HuH-7.5 (cell line): Measurements from ENCODE around the gene TRAPPC12.
"Not testable (repeated sequence)": the region's sequence is repeated elsewhere in the genome, so short reads cannot be mapped to it uniquely, and the experiment has no call there.

ENCODE experiments used
- DNase-seq: peaks from one replicate; pipeline ENCODE4 v3.0.0; 2011; ENCODE audit warnings: low spot score

TRAPPC12 gene

GRCh38 chr2:3487432-3487831 lies 107.9 kb downstream of the TRAPPC12 start:
- no peak for DNase-seq

GRCh38 chr2:3488061-3488531 lies 108.6 kb downstream of the TRAPPC12 start:
- no peak for DNase-seq

- no peak for DNase-seq
Observed at GRCh38 chr2:3488855-3489763, 109.6 kb downstream of the TRAPPC12 start.

DNA sequence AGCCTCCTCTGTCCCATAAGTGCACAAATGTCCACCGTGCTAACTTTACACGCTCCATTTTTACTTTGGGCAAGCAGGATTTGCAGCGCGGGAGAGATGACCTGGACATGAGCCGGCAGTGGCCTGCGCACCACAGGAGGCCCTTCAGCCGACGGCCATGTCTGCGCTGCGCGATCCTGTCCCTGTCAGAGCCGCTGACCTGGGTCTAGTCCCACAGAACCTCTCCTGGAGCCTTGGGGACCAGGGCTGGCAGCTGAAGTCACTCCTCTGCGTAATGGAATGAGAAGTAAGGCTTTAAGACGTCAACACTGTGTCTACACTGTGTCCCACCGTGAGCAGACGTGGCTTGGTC lies 110.2 kb downstream of the TRAPPC12 start:
- no peak for DNase-seq

DNA sequence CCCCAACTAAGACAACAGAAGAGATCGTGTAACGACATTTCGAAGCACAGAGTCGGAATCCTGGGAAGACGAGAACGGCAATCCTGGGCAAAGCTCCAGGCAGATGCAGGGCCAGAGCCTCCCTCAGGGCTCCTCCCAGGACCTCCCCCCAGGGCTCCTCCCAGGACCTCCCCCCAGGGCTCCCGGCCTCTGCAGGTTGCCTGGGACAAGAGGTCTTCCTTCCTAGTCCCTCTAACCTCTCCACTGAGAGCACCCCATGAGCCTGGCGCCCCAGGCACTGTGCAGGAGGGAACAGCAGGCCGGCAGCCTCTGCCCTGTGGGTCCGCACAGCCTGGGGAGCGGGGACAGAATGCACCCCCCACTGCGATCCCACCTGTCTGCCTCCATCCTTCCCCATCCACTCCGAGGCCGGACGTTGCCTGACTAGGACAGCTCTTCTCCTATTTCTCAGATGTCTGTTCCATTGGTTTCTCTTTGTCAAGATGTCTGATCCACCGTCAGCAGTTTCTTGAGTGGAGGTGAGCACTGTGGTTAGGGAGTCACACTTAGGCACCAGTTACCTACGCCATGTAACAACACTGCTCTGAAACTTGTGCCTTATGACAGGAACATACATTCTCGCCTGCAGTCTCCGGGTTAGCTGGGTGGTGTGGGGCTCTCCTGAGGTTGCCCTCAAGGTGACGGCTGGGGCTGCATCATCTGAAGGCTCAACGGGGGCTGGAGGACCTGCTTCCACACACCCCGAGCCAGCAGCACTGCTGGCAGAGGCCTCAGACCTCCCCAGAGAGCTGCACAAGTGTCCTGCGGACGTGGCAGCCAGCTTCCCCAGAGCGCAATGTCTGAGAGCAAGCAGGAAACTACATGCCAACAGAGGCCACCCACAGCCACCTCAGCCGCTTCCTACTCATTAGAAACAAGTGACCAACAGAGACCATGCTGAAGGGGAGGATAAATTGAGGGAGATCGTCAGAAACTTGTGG lies 111.0 kb downstream of the TRAPPC12 start:
- DNase-seq: no peak

- DNase-seq: no peak
Observed at GRCh38 chr2:3491306-3491705, 111.8 kb downstream of the TRAPPC12 start.

- no peak for DNase-seq
Observed at GRCh38 chr2:3491716-3492474, 112.4 kb downstream of the TRAPPC12 start.

DNA sequence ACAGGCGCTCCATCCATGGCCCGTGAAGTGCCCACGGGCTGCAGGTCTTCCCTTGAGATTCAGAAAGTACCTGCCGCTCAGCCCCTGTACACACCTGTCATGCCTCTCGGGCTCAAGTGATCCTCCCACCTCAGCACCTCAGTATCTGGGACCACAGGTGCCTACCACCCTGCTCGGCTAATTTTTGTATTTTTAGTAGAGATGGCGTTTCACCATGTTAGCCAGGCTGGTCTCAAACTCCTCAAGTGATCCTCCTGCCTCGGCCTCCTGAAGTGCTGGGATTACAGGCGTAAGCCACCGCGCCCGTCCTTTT lies 112.9 kb downstream of the TRAPPC12 start:
- not testable (repeated sequence) for DNase-seq

GRCh38 chr2:3492951-3493614 lies 113.6 kb downstream of the TRAPPC12 start:
- no peak for DNase-seq

DNA sequence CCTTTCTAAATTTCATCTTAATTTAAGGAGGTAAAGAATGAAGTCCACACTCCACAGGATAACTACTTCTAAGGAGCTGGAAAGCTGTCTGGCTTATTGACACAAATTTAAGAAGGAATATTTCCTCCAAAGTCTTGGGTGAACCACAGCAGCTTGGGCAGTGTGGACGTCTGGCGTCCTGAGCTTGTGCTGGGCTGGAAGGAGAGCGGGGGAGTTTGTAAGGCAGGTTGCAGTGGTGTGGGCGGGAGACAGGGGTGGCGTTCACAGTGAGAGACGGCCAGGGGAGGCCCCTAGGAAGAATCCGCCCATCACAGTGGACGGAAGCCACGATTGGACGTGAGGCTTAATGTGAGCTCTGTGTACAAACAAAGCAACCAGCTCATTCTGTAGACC lies 114.1 kb downstream of the TRAPPC12 start:
- no peak for DNase-seq

GRCh38 chr2:3494984-3495666 lies 115.6 kb downstream of the TRAPPC12 start:
- no peak for DNase-seq

- not testable (repeated sequence) for DNase-seq
Observed at GRCh38 chr2:3496708-3497080, 117.2 kb downstream of the TRAPPC12 start.

DNA sequence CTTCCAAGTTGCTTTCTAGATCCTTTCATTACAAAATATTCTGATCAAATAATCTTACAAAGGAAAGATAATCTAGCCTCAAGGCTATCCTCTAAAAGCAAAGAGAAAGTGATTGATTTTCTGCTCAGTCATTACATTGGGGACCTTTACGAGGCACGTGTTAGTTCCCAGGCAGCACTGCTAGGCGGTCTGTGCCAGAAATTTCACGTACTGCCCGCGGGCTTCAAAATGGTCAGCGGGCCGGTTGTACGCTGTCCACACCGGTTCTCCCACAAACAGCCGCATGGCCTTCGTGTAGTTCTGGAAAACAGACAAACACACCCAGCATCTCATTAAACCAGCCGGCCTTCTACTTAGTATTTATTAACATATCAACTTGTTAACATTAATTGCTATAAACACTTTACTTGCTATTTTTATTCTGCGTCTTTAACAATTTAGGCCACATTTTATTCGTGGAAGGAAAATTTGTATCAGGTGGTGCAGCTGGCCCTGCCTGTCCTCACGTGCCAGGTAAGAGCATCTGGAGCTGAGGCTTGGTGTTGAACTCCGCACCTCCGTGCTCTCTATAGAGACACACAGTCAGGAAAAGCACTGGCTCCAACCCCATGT lies 119.4 kb downstream of the TRAPPC12 start:
- DNase-seq: no peak

DNA sequence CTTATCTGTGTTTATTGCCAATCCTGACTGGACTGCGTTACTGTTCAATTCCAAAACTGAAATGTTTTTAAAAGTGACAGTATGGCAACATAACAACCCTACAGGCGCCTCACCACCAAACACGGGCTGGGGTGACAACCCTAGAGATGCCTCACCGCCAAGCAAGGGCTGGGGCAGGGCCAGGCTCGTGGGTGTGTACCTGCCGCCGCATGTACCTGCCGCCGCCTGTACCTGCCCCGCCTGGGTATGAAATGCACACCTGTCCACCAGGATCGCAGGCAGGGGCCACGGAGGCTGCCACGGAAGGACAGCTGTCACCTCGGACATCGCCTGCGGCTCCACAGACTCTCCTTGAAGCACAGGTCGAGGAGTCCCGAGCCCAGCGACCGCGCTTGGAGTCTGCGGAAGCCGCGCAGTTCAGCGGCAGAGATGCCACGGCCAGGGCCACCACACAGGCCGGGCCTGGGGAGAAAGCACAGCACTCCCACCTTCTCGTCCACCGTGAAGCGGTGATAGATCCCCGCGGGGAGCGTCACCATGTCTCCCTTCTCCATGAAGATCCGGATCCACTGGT lies 120.9 kb downstream of the TRAPPC12 start:
- DNase-seq: no peak

DNA sequence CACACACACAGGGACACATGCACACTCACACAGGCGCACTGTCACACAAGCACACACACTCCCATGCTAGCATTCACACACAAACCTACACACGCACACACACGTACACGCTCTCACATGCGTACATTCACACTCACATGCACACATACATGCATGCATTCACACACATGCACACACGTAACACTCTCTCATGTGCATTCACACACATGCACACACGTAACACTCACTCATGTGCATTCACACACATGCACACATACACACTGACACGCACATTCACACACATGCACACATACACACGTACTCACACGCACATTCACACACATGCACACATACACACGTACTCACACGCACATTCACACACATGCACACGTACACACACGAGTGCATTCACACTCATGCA lies 123.6 kb downstream of the TRAPPC12 start:
- no peak for DNase-seq

DNA sequence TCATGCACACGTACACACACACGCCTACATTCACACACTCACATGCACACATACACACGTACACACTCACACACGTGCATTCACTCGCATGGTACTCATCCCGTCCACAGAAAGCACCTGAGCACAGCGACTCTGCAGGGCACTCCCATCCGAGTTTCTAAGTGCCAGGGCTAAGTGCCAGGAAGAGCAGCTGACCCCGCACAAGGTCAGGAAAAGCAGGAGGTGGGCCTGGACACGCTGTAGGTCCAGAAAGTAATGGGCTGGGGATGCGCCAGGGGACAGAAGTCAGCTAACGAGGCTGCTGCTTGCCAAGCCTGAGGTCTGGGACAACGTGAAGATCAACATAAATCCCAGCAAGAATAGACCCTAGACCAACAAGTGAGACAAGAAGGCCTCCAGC lies 124.0 kb downstream of the TRAPPC12 start:
- DNase-seq: no peak

DNA sequence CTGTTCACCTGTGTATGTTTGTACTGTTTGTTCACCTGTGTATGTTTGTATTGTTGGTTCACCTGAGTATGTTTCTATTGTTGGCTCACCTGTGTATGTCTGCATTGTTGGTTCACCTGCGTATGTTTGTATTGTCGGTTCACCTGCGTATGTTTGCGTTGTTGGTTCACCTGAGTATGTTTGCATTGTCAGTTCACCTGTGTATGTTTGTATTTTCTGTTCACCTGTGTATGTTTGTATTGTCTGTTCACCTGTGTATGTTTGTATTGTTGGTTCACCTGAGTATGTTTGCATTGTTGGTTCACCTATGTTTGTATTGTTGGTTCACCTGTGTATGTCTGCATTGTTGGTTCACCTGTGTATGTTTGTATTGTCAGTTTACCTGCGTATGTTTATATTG lies 125.2 kb downstream of the TRAPPC12 start:
- DNase-seq: no peak

- DNase-seq: no peak
Observed at GRCh38 chr2:3505771-3506170, 126.3 kb downstream of the TRAPPC12 start.

DNA sequence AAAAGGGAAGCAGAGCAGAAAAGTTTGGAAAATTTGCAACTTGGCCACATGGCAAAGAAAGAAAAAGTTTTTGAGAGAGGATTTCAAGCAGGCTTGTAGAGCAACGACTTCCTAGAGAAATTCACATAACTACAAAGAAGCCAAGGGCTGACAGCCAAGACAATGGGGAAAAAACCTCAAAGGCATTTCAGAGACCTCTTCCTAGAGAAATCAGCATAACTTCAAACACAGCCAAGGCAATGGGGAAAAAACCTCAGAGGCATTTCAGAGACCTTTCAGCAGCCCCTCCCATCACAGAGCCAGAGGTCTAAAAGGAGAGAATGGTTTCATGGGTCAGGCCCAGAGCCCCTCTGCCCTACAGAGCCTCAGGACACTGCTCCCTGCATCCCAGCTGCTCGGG lies 132.6 kb downstream of the TRAPPC12 start:
- no peak for DNase-seq
